HG02610 (cell line): ENCODE results near the gene RPS17.
"Not testable (repeated sequence)": the region's sequence is repeated elsewhere in the genome, so short reads cannot be mapped to it uniquely, and the experiment has no call there.

Source experiments
- ATAC-seq: cut with Tn5 transposase; IDR thresholded peaks from one replicate; pipeline ENCODE4 v1.9.1; 2021; ENCODE audit warnings: mild to moderate bottlenecking, moderate library complexity; ENCODE audit not compliant: unreplicated experiment

Gene RPS17

GRCh38 chr15:82548700-82549099, 8.4 kb upstream of the RPS17 start:
- peak; percentile 53 for ATAC-seq

- ATAC-seq, result no peak
Observed at GRCh38 chr15:82545478-82545877, 5.2 kb upstream of the RPS17 start.

GRCh38 chr15:82545002-82545401, 4.7 kb upstream of the RPS17 start:
- ATAC-seq, result no peak

GRCh38 chr15:82544431-82544830, 4.2 kb upstream of the RPS17 start:
- ATAC-seq, result no peak

GRCh38 chr15:82543160-82543559, 2.9 kb upstream of the RPS17 start:
- no peak for ATAC-seq

- ATAC-seq, result no peak
Observed at GRCh38 chr15:82540984-82541431, 751 bp upstream of the RPS17 start.

- no peak for ATAC-seq
Observed at GRCh38 chr15:82539691-82540054, 584 bp downstream of the RPS17 start.

- no peak for ATAC-seq
Observed at GRCh38 chr15:82538961-82539690, 1.1 kb downstream of the RPS17 start.

GRCh38 chr15:82537351-82537908, 2.8 kb downstream of the RPS17 start:
- ATAC-seq, result peak; percentile 28

- no peak for ATAC-seq
Observed at GRCh38 chr15:82536409-82537350, 3.6 kb downstream of the RPS17 start.

- ATAC-seq, result no peak
Observed at GRCh38 chr15:82535566-82536408, 4.5 kb downstream of the RPS17 start.

GRCh38 chr15:82535151-82535550, 5.1 kb downstream of the RPS17 start:
- ATAC-seq, result not testable (repeated sequence)

GRCh38 chr15:82534457-82534861, 5.8 kb downstream of the RPS17 start:
- ATAC-seq, result not testable (repeated sequence)

GRCh38 chr15:82533801-82534200, 6.5 kb downstream of the RPS17 start:
- ATAC-seq, result no peak

- ATAC-seq, result no peak
Observed at GRCh38 chr15:82532991-82533481, 7.2 kb downstream of the RPS17 start.

GRCh38 chr15:82532383-82532990, 7.8 kb downstream of the RPS17 start:
- ATAC-seq, result no peak

GRCh38 chr15:82531496-82532382, 8.5 kb downstream of the RPS17 start:
- no peak for ATAC-seq

- peak; percentile 81 for ATAC-seq
Observed at GRCh38 chr15:82530606-82531379, 9.5 kb downstream of the RPS17 start.
